HepG2 (cell line): Measurements from ENCODE around the gene MAP1B. TPM values are rescaled to one million over a fixed set of nuclear protein-coding genes. Genes with fewer than 3 reads are reported as not detected.

Experiments
- ATAC-seq: fragments of 200-7000 bp; cut with Tn5 transposase; 3 replicates; pipeline ENCODE4 v1.9.1; 2020; ENCODE audit warnings: mild to moderate bottlenecking, moderate library complexity
- BruUV-seq: library from RNA; stranded (reverse); fragments of 400-500 nt; replicated peaks from 2 replicates; lab custom pipeline; 2021; lab: Mats Ljungman, UMichigan
- CTCF ChIA-PET: fragments of 300-600 bp; formaldehyde crosslinking; extraction: SDS; loops from one replicate; lab custom pipeline; 2021; ENCODE audit warnings: low total read pairs, inconsistent platforms, low intra/inter-chr PET ratio; lab: Yijun Ruan, JAX
- POLR2A ChIA-PET: fragments of 350-600 bp; sonication (Branson Sonifier 250); formaldehyde crosslinking; loops from one replicate; lab custom pipeline; 2020; ENCODE audit warnings: antibody characterized with exemption, inconsistent platforms; lab: Yijun Ruan, JAX
- DNase-seq: peaks from one replicate; pipeline ENCODE4 v3.0.0-alpha.2; 2015; ENCODE audit warnings: low spot score
- FAIRE-seq: peaks from 3 replicates; lab custom pipeline; 2011; peaks lifted over from hg19 to GRCh38; lab: Jason Lieb, UNC
- H2AFZ ChIP-seq: one replicate; pipeline ENCODE4 v1.6.1; 2011; ENCODE audit warnings: low read length, inconsistent platforms
- H3K27ac ChIP-seq: fragments of 300-600 bp; 3 replicates; pipeline ENCODE4 v1.8.0; 2011; ENCODE audit warnings: mixed run types, mild to moderate bottlenecking, mixed read lengths, low read length, inconsistent platforms; ENCODE audit not compliant: insufficient read depth; ENCODE audit errors: extremely low read length
- H3K27me3 ChIP-seq, 2 experiments: fragments of 200-600 bp in 1 of 2; 2 replicates in 1 of 2; 3 replicates in 1 of 2; pipeline versions ENCODE4 v1.6.0 to v1.8.0; 2011; ENCODE audit warnings: low read length in 2 of 2, mild to moderate bottlenecking in 2 of 2, moderate library complexity in 2 of 2, inconsistent platforms in 1 of 2; ENCODE audit not compliant: insufficient read depth in 2 of 2, control insufficient read depth in 1 of 2
- H3K36me3 ChIP-seq, 2 experiments: fragments of 200-600 bp in 1 of 2; replicated peaks in 1 of 2; 2 replicates in 1 of 2; 3 replicates in 1 of 2; pipeline versions ENCODE4 v1.5.1 to v1.8.0; 2011; ENCODE audit warnings: low read length in 2 of 2, inconsistent platforms in 1 of 2; ENCODE audit not compliant: insufficient read depth in 2 of 2, control insufficient read depth in 1 of 2
- H3K4me1 ChIP-seq: 2 replicates; pipeline ENCODE4 v1.5.1; 2012; ENCODE audit warnings: low read length, inconsistent platforms; ENCODE audit not compliant: insufficient read depth
- H3K4me2 ChIP-seq: 2 replicates; pipeline ENCODE4 v1.6.0; 2011; ENCODE audit warnings: low read depth, low read length, inconsistent platforms
- H3K4me3 ChIP-seq, 3 experiments: fragments of 200-600 bp in 1 of 3; sonication (generic), shearing (Covaris generic) in 1 of 3; replicated peaks in 1 of 3; 2 replicates each; pipeline ENCODE4 v1.5.1; 2011 to 2016; ENCODE audit warnings: low read length in 3 of 3, inconsistent platforms in 2 of 3, low read depth in 2 of 3, mild to moderate bottlenecking in 2 of 3, control low read depth in 1 of 3, mixed read lengths in 1 of 3; ENCODE audit not compliant: insufficient read depth in 1 of 3
- H3K79me2 ChIP-seq: one replicate; pipeline ENCODE4 v1.6.1; 2011; ENCODE audit warnings: low read length, inconsistent platforms; ENCODE audit not compliant: insufficient read depth
- H3K9ac ChIP-seq: 2 replicates; pipeline ENCODE4 v1.6.0; 2011; ENCODE audit warnings: mild to moderate bottlenecking, low read depth, low read length, inconsistent platforms; ENCODE audit not compliant: insufficient read depth
- H3K9me3 ChIP-seq: 2 replicates; pipeline ENCODE4 v1.5.1; 2012; ENCODE audit warnings: mild to moderate bottlenecking, low read length
- H4K20me1 ChIP-seq: 2 replicates; pipeline ENCODE4 v1.6.0; 2011; ENCODE audit warnings: inconsistent platforms, mild to moderate bottlenecking, low read length, moderate library complexity; ENCODE audit not compliant: insufficient read depth
- CC2D1A ChIP-seq: sonication (generic); formaldehyde crosslinking; IDR thresholded peaks from 2 replicates; pipeline ENCODE4 v1.8.1; 2023; ENCODE audit warnings: mild to moderate bottlenecking, missing genetic modification reagents
- ETS1 ChIP-seq: sonication (generic); formaldehyde crosslinking; IDR thresholded peaks from 2 replicates; pipeline ENCODE4 v1.4.0; 2020; ENCODE audit warnings: missing genetic modification reagents
- MIER2 ChIP-seq: IDR thresholded peaks from 2 replicates; pipeline ENCODE4 v1.6.1; 2016; ENCODE audit warnings: missing biosample characterization, missing genetic modification reagents
- NFYB ChIP-seq: sonication (generic); formaldehyde crosslinking; IDR thresholded peaks from 2 replicates; pipeline ENCODE4 v1.4.0; 2020; ENCODE audit warnings: missing genetic modification reagents
- ZBTB42 ChIP-seq: sonication (generic); formaldehyde crosslinking; IDR thresholded peaks from 2 replicates; pipeline ENCODE4 v1.5.0; 2020; ENCODE audit warnings: mild to moderate bottlenecking, missing genetic modification reagents
- ZBTB7B ChIP-seq: sonication (generic); formaldehyde crosslinking; IDR thresholded peaks from 2 replicates; pipeline ENCODE4 v1.4.0; 2020; ENCODE audit warnings: missing genetic modification reagents
- ZMYM4 ChIP-seq: sonication (generic); formaldehyde crosslinking; IDR thresholded peaks from 2 replicates; pipeline ENCODE4 v1.8.1; 2023; ENCODE audit warnings: mild to moderate bottlenecking, missing genetic modification reagents
- ZNF317 ChIP-seq: sonication (generic); formaldehyde crosslinking; IDR thresholded peaks from 2 replicates; pipeline ENCODE4 v1.5.0; 2020; ENCODE audit warnings: mild to moderate bottlenecking, missing genetic modification reagents
- ZNF318 ChIP-seq: sonication (generic); formaldehyde crosslinking; IDR thresholded peaks from 2 replicates; pipeline ENCODE4 v1.4.0; 2020; ENCODE audit warnings: mild to moderate bottlenecking, missing genetic modification reagents
- ZNF577 ChIP-seq: sonication (generic); formaldehyde crosslinking; IDR thresholded peaks from 2 replicates; pipeline ENCODE4 v1.4.0; 2020; ENCODE audit warnings: mild to moderate bottlenecking, low read depth, missing genetic modification reagents, borderline replicate concordance
- WGBS: methylation state at CpG from one replicate; pipeline ENCODE4 v1.1.6; 2017; ENCODE audit warnings: low lambda C conversion rate; 5-methylcytosine and 5-hydroxymethylcytosine counted together
- in situ Hi-C: cut with HindIII; loops from 2 replicates; pipeline ENCODE4 v1.10.0; 2017; ENCODE audit warnings: low pct_unique_long_range_greater_than_20kb; ENCODE audit not compliant: extremely low pct_ligation_motif_present
- intact Hi-C: fragments of 100-400 bp; cut with micrococcal nuclease; formaldehyde crosslinking; loops from one replicate; pipeline ENCODE4 v1.10.0; 2022; ENCODE audit not compliant: unreplicated experiment
- polyA plus RNA-seq, 8 experiments: library from polyadenylated mRNA; depleted of rRNA in 3 of 8; stranded (reverse) in 7 of 8; unstranded in 1 of 8; fragments of >200 nt; fragmentation: Illumina TruSeq in 4 of 8; extraction: Trizol in 4 of 8; gene quantifications; 2 replicates each; pipeline versions ENCODE4 v1.2.1 to v1.2.3, GENCODE V29; 2011 to 2016; ENCODE audit warnings: low read depth in 4 of 8, missing spikeins in 1 of 8, mixed read lengths in 1 of 8; ENCODE audit not compliant: insufficient read depth in 1 of 8
- total RNA-seq, 5 experiments: library from RNA; depleted of rRNA; stranded (reverse); fragments of >200 nt; fragmentation: Illumina TruSeq; extraction: Trizol; gene quantifications; 2 replicates each; pipeline ENCODE4 v1.2.3, GENCODE V29; 2016; ENCODE audit warnings: low read depth in 1 of 5

MAP1B gene
- total and polyA plus RNA-seq, 2 of the 13 experiments (the other 11 are each of a cell fraction or from before 2014, with no cell fraction given): 3.3 to 6.2 TPM

GRCh38 chr5:72156946-72157624 is 49.8 kb downstream of the MAP1B start (continued):
- no peak for TF ChIP-seq ZNF318 (CRISPR knock-in tag)
- TF ChIP-seq ZBTB7B (CRISPR knock-in tag): no peak
- TF ChIP-seq NFYB (CRISPR knock-in tag): no peak
- TF ChIP-seq, all 625 proteins: peak for 0

GRCh38 chr5:72157625-72157962 is 50.3 kb downstream of the MAP1B start:
- Histone ChIP-seq H3K9me3 (no peaks in the 10 kb centered on the region), H3K79me2 (no peaks in the 10 kb centered on the region), H3K36me3 (no peaks in the 10 kb centered on the region), H3K27ac (no peak overlapping the region), H4K20me1 (no peaks in the 10 kb centered on the region), H3K4me2 (no peak overlapping the region), H3K27me3 (no peaks in the 10 kb centered on the region), H3K4me3 (no peak overlapping the region), H3K4me1 (peaks cover 7% of the 10 kb centered on the region; the same call in 1 of the 2 replicates), H2AFZ (no peak overlapping the region), H3K9ac (no peak overlapping the region)
- DNase-seq (no peak), ATAC-seq (no peak), FAIRE-seq (no peak)
- POLR2A ChIA-PET: no interaction called here
- WGBS: 97% methylated on average over 3 of the region's 3 CpGs
- CTCF ChIA-PET: no interaction called here
- BruUV-seq: no TSS peak
- intact Hi-C loops (no loop called here), in situ Hi-C loops (no loop called here)
- no peak for TF ChIP-seq ZMYM4 (CRISPR knock-in tag)
- TF ChIP-seq ZNF317 (CRISPR knock-in tag): no peak
- TF ChIP-seq MIER2 (CRISPR knock-in tag): no peak
- TF ChIP-seq ZBTB42 (CRISPR knock-in tag): no peak
- TF ChIP-seq ETS1: no peak
- no peak for TF ChIP-seq CC2D1A (CRISPR knock-in tag)
- no peak for TF ChIP-seq ZNF577 (CRISPR knock-in tag)
